K562 (cell line): Measurements from ENCODE around the gene C2CD5.

Source experiments
- FOS ChIP-seq: IDR thresholded peaks from 3 replicates; pipeline ENCODE4 v1.6.1; 2011; ENCODE audit not compliant: insufficient read length; ENCODE audit errors: extremely low read depth
- GABPA ChIP-seq: fragments of 200-800 bp; sonication (Bioruptor generic); conservative IDR thresholded peaks from 2 replicates; pipeline ENCODE4 v1.6.1; 2016; ENCODE audit warnings: low read depth, missing genetic modification characterization, missing compliant biosample characterization
- PURB ChIP-seq: sonication (generic); formaldehyde crosslinking; IDR thresholded peaks from 2 replicates; pipeline ENCODE4 v1.9.0; 2021; ENCODE audit warnings: low read depth, mild to moderate bottlenecking, missing genetic modification reagents
- SMAD1 ChIP-seq: fragments of 150-350 bp; IDR thresholded peaks from 2 replicates; pipeline ENCODE4 v1.6.1; 2014; ENCODE audit warnings: low read length, low read depth; ENCODE audit not compliant: partially characterized antibody
- SNRNP70 ChIP-seq: fragments of 200-400 bp; formaldehyde crosslinking; optimal IDR thresholded peaks from 2 replicates; pipeline ENCODE3; 2017; ENCODE audit warnings: low read depth, low read length
- XRCC5 ChIP-seq: fragments of 200-400 bp; formaldehyde crosslinking; IDR thresholded peaks from 2 replicates; pipeline ENCODE4 v1.6.1; 2017; ENCODE audit warnings: low read depth, mild to moderate bottlenecking, low read length
- ZNF282 ChIP-seq: sonication (generic); formaldehyde crosslinking; IDR thresholded peaks from 2 replicates; pipeline ENCODE4 v1.8.1; 2023; ENCODE audit warnings: missing genetic modification reagents
- TF ChIP-seq, protein P1 (sequence below): fragments of 150-350 bp; IDR thresholded peaks from 2 replicates; pipeline ENCODE4 v1.6.1; 2014; ENCODE audit warnings: low read depth, mild to moderate bottlenecking, low read length, borderline replicate concordance
- TF ChIP-seq, protein P2 (sequence below), 3 experiments: IDR thresholded peaks in 2 of 3; conservative IDR thresholded peaks in 1 of 3; 2 replicates each; pipeline ENCODE4 v1.5.1; 2011 to 2012; ENCODE audit warnings: low read length in 3 of 3, mild to moderate bottlenecking in 3 of 3, control low read depth in 2 of 3, improper control_type of control experiment in 1 of 3, inconsistent platforms in 1 of 3, low read depth in 1 of 3, mixed read lengths in 1 of 3, moderate library complexity in 1 of 3; ENCODE audit not compliant: insufficient read depth in 2 of 3

DNA sequence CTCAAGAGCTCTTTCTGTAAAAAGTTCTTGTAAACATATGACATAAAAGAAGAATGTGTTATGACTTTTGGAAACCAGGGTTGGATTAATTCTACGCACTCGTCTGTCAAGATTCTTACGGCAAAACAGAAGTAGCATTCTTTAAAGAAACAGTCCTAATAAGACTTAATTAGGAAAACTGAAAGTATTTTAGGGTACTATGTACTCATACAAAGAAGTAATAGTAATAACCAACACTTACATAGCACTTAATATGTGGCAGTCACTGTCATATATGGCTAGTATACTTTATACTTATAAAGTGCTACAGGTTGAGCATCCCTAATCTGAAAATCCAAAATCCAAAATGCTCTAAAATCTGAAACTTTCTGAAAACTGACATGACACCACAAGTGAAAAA lies 136.9 kb downstream of the C2CD5 start:
- TF ChIP-seq ZNF282 (no peak), GABPA (tag) (no peak), FOS (no peak), SNRNP70 (no peak), SMAD1 (no peak), PURB (CRISPR knock-in tag) (no peak), XRCC5 (no peak)
- TF ChIP-seq, protein P1, sequence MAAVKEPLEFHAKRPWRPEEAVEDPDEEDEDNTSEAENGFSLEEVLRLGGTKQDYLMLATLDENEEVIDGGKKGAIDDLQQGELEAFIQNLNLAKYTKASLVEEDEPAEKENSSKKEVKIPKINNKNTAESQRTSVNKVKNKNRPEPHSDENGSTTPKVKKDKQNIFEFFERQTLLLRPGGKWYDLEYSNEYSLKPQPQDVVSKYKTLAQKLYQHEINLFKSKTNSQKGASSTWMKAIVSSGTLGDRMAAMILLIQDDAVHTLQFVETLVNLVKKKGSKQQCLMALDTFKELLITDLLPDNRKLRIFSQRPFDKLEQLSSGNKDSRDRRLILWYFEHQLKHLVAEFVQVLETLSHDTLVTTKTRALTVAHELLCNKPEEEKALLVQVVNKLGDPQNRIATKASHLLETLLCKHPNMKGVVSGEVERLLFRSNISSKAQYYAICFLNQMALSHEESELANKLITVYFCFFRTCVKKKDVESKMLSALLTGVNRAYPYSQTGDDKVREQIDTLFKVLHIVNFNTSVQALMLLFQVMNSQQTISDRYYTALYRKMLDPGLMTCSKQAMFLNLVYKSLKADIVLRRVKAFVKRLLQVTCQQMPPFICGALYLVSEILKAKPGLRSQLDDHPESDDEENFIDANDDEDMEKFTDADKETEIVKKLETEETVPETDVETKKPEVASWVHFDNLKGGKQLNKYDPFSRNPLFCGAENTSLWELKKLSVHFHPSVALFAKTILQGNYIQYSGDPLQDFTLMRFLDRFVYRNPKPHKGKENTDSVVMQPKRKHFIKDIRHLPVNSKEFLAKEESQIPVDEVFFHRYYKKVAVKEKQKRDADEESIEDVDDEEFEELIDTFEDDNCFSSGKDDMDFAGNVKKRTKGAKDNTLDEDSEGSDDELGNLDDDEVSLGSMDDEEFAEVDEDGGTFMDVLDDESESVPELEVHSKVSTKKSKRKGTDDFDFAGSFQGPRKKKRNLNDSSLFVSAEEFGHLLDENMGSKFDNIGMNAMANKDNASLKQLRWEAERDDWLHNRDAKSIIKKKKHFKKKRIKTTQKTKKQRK = no peak
- TF ChIP-seq, protein P2, sequence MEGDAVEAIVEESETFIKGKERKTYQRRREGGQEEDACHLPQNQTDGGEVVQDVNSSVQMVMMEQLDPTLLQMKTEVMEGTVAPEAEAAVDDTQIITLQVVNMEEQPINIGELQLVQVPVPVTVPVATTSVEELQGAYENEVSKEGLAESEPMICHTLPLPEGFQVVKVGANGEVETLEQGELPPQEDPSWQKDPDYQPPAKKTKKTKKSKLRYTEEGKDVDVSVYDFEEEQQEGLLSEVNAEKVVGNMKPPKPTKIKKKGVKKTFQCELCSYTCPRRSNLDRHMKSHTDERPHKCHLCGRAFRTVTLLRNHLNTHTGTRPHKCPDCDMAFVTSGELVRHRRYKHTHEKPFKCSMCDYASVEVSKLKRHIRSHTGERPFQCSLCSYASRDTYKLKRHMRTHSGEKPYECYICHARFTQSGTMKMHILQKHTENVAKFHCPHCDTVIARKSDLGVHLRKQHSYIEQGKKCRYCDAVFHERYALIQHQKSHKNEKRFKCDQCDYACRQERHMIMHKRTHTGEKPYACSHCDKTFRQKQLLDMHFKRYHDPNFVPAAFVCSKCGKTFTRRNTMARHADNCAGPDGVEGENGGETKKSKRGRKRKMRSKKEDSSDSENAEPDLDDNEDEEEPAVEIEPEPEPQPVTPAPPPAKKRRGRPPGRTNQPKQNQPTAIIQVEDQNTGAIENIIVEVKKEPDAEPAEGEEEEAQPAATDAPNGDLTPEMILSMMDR (IDR thresholded peaks at IDR 0.05 in 2 of 3, conservative IDR thresholded peaks at IDR 0.05 in 1 of 3; ENCODE audit: insufficient read depth in 2 of 3, low read depth in 1 of 3, low read length in 3 of 3) = no peak
